Measurements from ENCODE around the gene FMNL2.

The FMNL2 gene

GRCh38 chr2:152623076-152623740 is 288.2 kb downstream of the FMNL2 start:
- H3K4me3 ChIP-seq (replicated peaks; ENCODE audit: low read depth, low read length) = no peak overlapping the region
- no peak for TF ChIP-seq CTCF (IDR thresholded peaks at IDR 0.05; ENCODE audit: low read length, missing control alignments)
- DNase-seq (ENCODE audit: low read depth) = no peak

- H3K4me3 ChIP-seq (replicated peaks; ENCODE audit: low read depth, low read length) = no peak overlapping the region
- no peak for TF ChIP-seq CTCF (IDR thresholded peaks at IDR 0.05; ENCODE audit: low read length, missing control alignments)
- no peak for DNase-seq (ENCODE audit: low read depth)
These were observed 288.8 kb downstream of the FMNL2 start for GRCh38 chr2:152623775-152624174.

- H3K4me3 ChIP-seq (replicated peaks; ENCODE audit: low read depth, low read length) = no peak overlapping the region
- no peak for TF ChIP-seq CTCF (IDR thresholded peaks at IDR 0.05; ENCODE audit: low read length, missing control alignments)
- DNase-seq (ENCODE audit: low read depth) = no peak
These were observed 289.8 kb downstream of the FMNL2 start for GRCh38 chr2:152624805-152625204.

GRCh38 chr2:152626911-152627339 is 292.0 kb downstream of the FMNL2 start:
- H3K4me3 ChIP-seq (replicated peaks; ENCODE audit: low read depth, low read length) = no peak overlapping the region
- no peak for TF ChIP-seq CTCF (IDR thresholded peaks at IDR 0.05; ENCODE audit: low read length, missing control alignments)
- DNase-seq (ENCODE audit: low read depth) = peak; percentile 20

- no peak overlapping the region for H3K4me3 ChIP-seq (replicated peaks; ENCODE audit: low read depth, low read length)
- DNase-seq (ENCODE audit: low read depth) = peak; percentile 71
- peak; percentile 67 for TF ChIP-seq CTCF (IDR thresholded peaks at IDR 0.05; ENCODE audit: low read length, missing control alignments)
These were observed 292.5 kb downstream of the FMNL2 start for GRCh38 chr2:152627351-152627957.

GRCh38 chr2:152629202-152629601 is 294.2 kb downstream of the FMNL2 start:
- no peak for DNase-seq (ENCODE audit: low read depth)
- no peak overlapping the region for H3K4me3 ChIP-seq (replicated peaks; ENCODE audit: low read depth, low read length)
- no peak for TF ChIP-seq CTCF (IDR thresholded peaks at IDR 0.05; ENCODE audit: low read length, missing control alignments)

GRCh38 chr2:152630466-152630865 is 295.5 kb downstream of the FMNL2 start:
- no peak overlapping the region for H3K4me3 ChIP-seq (replicated peaks; ENCODE audit: low read depth, low read length)
- no peak for TF ChIP-seq CTCF (IDR thresholded peaks at IDR 0.05; ENCODE audit: low read length, missing control alignments)
- no peak for DNase-seq (ENCODE audit: low read depth)

Data from fibroblast of pulmonary artery (primary cell).